ENCODE data around the gene HESX1.

Gene HESX1

DNA sequence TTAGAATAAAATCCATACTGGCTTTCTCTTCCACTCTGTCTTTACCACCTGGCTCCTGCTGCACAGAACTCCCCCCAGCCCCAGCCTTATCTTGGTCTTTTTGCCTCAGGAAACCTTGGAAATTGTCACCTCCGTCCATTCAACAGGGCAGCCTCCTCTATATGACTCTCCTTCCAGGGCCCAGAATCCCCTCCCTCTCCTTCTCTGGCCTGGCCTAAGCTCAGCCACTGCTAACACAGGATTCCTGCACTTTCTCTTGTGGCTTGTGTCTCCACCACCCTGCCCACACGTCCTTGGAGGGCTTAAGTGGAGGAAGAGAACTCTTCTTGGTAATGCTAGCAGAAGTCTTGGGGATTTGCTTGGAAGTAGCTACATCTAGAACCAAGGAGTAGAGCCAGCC is 33.1 kb downstream of the HESX1 start:
- no peak for DNase-seq

DNA sequence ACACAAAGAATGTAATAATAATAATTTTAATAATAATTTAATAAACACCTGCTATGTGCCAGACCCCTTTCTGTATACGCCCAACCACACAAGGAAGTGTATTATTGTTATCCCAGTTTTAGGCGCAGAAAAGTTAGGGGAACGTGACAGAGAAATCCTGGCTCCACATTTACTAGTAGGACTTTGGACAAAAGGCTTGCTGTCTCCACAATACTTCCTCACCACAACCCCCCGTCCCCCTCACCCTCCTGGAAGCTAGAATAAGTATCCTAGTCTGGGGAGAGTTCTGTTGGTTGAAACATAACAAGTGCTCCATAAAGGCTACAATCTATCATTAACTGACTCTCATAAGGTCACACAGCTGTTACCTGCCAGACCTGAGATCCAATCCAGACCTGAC is 34.1 kb downstream of the HESX1 start:
- no peak for DNase-seq

DNA sequence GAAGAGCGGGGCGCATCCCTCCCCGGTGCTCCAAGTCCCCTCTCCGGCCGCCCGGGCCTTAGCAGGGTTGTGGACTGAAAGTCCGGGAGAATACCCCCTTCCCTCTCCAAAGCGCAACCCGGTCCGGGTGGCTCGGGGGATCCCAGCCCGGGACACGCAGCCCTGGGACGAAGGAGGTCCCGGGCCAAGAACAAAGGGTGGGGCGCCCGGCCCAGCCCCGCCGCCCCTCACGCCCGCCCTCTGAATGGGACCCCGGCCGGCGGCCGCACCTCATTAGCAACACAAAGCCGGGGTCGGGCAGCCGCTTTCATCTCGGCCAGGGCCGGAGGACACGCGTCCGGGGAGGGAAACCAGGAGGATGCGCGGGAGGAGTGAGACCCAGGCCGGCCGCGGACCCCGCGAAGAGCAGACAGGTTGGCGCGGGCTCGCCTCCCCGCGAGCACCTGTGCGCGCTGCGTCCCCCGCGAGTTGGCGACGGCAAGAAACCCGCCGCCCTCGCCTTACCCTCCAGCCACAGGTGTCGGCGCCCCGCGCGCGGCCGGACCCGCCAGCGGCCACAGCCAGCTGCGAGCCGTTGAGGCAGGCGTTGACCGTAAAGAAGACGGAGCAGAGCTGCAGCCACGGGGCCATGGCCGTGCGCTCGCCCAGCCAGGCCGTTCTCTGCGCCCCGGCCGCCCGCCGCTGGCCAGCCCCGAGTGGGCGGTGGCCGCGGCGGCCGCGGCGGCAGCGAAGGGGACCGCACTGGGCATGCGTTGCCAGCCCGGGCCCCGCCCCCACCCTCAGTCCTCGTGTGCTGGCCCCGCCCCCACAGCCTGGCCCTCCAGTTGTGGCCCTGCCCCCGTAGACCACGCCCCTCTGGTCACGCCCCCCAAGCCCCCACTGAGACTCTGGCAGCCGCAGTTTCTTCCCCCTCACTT is 34.9 kb downstream of the HESX1 start, which contains the start of gene IL17RD:
Gene IL17RD (minus strand): TSS at position 697 of the 917 bp plus-strand sequence. CDS start 67 bp downstream, at position 630.
- peak; percentile 91 for DNase-seq

DNA sequence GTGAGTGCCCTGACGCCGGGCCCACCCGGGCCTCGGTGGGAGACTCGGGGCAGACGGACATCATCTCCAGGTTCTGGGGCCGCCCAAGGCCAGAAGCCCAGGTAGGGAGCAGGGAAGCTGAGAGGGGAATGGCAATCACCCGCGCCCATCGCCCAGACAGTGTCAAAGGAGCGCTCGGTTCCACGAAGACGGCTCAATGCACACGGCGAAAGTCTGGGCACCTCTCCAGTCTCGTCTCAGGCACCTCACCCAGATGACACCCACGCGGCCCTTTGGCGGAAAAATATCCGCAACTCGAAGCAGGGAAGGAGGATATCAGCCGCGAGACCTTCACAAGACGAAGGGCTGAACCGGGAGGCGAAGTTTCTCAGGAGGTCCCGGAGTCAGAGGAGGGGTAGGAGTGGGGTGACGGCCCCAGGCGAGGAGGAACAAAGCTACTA is 35.5 kb downstream of the HESX1 start:
- DNase-seq, result peak; percentile 48

DNA sequence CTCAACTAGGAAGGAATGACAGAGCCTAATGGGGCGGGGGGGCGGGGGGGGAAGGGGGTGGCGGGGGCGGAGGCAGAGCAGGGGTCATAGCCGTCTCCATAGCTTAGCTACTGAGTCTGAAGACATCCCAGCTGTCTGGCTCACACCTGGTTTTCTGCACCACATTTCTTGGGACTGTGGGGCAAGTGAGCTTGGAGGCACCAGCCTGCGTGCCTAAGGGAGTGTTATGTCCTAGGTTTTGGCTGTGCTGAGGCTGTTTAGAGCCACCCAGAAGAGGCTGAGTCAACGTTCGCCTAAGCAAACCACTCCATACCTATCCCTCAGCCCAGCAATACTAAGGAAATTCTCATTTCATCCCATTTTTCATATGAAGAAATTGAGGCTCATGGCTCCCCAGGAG is 36.0 kb downstream of the HESX1 start:
- DNase-seq, result no peak

DNA sequence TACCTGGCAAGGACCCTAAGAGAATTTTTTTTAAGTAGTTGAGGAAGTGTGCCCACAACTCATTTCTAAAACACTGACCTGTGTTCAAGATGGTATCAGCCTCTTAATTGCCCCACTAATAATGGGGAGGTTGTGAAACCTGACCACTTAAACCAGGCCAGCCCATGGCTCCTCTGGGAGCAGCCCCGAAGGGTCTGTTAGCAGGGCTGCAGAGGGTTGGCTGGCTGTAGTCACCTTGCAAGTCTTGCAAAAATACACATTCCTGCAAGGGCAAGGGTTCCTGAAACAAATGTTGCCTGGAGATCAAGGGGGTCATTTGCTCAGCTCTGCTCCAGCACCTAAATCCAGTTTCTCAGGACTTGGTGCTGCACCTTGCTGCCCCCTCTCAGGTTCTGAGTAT is 37.9 kb downstream of the HESX1 start:
- DNase-seq, result no peak

DNA sequence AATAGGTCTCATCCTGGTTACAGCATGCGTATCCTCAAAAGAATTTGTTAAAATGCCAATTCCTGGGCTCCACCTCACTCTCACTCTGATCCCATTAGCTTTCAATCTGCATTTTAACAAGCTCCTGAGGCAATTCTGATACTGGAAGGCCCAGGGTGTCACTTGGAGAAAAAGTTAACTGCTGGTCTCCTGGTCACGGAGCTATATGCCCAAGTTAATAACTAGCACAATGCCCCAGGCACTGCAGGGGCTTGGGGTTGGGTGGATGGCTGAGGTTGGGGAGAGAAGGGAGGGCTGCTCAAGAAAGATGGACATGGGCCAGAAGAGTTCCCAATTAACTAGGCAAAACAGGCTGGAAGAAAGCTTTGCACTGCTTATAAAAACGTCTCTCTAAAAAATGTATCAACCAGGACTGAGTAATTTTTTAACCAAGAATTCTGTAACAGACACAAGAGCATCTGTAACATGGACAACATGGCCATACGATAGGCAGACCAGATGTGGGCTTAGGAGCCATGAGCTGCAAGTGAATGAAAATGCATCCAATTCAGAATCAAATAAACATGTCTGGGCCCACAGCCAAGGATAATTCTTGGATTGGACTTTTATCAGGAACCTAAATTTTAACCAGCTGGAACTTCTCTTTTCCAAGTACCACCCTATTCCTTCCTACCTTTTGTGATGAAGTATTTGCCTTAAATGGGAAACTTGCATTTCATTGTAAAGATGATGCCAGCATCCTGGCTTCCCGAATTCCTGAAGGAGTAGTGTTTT is 38.8 kb downstream of the HESX1 start:
- DNase-seq, result no peak

DNA sequence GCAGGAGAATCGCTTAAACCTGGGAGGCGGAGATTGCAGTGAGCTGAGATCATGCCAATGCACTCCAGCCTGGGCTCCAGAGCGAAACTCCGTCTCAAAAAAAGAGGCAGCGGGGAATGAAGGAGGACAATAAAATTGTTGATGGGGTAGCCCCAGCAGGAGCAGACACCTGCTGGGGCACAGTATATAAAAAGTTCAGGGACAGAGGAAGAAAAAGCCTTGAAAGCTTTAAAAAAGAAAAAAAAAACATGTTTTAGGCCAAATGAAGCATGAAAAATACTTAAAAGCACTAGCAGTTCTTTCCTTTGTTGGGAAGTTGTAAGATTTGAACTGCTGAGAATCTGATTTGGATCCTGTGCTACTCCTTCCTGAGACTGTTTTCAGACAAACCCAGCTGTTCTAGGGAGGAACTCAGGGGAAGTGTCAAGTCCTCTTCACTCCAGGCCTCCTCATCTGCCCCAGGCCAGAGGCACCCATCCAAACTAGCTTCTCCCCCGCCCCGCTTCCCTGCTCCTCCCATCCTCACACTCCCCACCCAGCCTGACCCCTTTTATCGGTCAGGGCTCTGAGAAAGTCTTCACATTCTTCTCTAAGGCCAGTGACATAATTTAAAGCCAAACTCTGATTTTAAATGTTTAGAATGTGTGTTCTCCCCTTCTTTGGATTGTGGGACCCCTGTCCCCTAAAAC is 39.6 kb downstream of the HESX1 start:
- DNase-seq, result no peak

DNA sequence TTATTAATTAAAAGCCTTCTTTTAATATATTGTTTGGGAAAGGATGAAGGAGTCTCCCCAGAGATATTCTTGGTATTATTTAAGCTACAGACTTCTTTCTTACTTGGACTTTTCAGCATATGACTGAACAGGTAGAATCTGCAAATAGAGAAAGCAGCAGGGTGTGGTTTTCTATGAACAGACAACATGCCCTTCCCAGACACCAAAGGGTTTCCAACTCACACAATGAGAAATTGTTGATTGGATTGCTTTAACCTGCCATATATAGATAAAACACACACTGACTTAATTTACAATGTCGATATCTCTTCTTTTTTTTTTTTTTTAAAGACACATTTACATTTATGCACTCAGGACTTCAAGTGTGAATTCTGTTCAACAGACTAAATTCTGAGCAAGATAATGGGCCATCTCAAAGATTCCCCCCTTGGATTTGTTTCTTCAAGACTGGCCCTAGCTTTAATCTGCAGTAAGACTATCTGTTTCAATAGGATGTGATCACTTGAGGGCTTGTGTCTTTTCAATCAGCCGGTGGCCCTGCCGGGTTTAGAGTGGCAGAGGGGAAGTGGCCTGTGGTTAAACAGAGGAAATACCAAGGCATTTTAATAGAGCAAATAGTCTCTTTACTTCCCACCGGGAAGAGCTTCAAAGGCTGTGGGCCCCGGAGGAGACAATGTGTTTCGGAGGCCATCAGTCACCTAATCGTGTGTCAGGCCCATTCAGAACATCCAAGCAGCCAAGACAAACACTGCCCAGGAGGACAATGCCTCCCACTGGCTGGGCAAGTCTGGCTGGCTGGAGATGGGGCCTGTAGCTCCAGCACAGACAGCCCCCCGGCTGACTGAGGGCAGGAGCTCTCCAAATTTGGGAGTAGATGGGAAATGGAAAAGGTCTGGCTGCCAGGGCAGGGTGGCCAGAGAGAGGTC is 40.7 kb downstream of the HESX1 start:
- peak; percentile 50 for DNase-seq

DNA sequence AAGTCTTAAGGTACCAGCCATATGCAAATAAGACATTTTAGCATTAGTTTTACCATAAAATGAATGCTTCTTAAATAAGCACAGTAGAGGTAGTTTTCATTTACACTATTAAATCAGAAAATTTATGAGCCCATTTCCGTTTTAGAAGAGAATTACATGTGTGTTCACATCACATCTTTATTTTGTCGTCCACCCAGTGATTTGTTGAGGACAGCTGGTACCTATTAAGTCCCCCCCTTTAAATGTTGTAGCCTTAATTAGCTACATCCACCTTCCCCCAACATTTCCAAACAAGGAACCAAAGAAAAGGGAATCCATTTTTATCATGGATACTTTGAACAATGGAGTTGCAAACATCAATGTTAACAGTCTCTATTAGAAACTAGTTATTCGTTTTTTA is 41.5 kb downstream of the HESX1 start:
- no peak for DNase-seq

DNA sequence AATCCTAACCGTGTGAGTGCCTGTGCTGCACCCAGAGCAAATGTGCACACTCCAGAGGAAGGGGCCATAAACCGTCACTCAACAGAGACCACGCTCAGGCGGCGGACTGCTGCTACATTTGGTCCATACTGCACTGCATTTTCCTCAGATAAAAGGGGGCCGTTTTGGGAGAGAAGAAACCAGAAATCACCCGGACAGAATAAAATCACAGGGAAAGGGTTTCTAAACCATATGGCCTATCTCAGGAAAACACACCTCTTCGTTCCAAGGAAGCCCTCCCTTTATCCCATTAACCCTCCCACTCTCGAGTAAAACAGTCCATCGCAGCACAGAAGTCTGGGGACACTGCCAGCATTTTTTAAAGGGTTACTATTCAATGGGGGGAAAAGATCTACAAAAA is 42.2 kb downstream of the HESX1 start:
- no peak for DNase-seq

DNA sequence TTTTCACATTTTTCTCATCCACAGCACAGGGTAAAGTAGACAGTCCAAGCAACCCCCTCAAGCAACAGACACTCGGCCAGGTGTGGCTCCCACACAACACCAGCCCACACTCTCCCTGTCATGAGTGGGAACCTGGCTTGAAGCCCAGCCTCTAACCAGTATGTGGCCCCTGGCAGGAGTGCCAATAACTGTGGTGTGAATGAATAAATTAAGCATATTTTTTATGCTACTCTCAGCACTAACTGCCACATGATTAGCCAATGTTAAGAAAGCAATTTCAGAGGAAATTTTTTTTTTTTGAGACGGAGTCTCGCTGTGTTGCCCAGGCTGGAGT is 44.5 kb downstream of the HESX1 start:
- DNase-seq, result no peak

DNA sequence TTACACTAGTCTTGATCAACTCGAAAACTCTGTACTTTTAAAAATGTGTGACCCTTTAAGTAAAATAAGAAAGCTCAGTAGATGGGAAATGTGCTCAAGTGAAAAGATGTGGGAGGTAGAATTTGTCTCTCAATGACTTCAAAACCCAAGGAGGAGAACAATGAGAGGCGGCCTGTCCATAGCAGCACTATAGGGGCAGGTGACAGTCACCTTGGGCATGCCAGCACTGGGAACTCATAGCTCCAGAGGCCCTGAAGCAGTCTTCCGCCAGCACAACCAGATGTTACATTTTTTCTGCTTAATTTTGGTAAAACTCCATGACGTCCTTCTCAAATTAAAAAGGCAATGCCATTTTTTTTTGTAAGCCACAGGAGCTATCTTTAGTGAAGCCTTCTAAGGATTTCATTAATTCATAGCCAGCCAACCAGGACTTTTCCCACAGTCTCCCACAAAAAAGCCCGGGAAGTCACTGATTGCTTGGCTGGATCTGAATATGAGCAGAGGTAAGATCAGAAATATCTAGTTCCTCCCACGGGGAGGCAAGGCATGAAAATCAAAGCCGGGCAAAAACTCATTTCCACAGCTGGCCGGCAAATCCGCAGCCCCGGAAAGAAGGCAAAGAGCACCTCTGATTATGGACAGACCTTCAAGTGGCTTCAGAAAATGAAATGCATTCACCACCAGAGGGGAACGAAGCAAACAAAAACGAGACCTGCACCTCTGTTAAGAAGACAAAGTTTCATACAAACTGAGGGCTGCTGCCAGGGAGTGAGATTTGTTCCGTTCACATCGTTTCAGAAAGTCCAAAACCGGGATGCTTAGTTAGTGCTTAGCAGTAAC is 45.1 kb downstream of the HESX1 start:
- DNase-seq, result no peak

DNA sequence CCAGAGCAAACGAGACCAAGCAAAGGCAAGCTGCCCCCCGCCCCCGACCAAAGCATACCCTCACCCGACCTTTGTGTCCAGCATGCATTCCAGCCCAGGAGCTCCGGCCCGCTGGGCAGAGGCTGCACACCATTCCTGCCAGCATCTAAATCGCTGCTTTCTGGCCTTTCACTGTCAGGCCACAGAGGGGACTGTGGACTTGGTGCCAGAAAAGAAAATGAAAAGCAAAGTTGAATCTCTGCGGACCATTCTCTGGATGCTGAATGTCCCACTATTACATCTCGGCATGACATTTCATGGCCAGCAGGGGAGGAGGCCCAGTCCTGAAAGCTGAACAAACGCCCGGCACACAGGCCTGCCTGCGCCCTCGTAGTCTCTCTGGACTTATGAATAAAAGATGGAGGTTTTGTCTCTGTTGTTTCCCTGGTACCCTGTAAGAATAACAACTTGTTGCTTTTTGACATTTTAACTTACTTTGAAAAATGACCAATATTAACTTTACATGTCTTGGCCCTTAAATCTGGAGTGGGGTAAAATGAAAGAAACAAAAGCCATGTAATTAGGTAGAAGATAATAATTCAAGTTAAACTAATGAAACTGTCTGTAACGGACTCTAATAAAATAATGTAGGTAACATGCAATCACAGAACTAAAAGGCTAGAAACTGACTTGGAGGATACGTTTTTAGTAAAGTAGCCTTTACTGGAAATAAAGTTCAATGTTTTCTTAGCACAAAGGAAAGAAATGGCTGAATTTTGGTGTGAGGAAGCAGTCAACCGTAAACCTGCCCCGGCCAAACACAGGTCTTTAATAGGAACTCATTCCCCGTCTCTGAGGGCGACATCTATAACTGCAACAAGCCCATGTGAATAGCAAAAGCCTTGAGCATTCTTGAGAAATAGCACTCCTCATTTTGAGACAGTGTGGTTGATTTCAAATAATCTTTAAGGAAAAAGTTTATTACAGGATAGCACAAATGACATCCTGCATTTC is 47.3 kb downstream of the HESX1 start:
- DNase-seq, result no peak

DNA sequence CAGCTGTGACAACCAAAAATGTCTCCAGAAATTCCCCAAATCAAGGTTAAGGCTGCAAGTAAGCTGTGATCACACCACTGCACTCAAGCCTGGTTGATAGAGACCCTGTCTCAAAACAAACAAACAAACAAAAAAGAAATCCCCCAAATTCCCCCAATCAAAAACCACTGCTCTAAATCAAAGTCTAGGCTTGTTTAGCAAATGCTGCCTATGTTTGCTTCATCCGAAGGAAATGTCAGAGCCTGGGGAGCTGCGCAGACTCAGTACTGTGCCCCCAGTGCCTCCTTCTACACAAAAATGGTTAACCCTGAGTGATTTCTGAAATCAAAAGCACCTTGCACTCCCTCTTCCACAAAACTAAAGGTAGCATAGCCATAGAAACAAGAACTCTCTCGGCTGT is 48.0 kb downstream of the HESX1 start:
- no peak for DNase-seq

DNA sequence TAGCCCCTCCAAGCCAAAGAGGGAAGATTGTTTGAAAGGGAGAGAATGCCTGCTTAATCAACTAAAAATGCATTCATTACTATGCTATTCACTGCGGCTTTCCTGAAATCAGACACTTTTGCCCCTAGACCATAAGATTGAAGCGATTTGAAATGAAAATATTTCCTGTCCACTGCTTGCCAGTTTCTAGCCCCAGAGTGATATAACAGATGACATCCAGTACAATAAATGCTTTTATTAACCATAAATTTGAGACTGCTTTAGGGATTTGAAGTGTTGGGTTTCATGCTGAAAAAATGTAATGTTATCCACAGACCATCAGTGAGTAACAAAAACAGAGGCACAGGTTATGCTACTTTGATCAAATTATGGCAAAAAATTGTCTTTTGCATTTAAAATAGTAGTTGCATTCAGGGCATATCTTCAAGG is 48.7 kb downstream of the HESX1 start:
- no peak for DNase-seq

DNA sequence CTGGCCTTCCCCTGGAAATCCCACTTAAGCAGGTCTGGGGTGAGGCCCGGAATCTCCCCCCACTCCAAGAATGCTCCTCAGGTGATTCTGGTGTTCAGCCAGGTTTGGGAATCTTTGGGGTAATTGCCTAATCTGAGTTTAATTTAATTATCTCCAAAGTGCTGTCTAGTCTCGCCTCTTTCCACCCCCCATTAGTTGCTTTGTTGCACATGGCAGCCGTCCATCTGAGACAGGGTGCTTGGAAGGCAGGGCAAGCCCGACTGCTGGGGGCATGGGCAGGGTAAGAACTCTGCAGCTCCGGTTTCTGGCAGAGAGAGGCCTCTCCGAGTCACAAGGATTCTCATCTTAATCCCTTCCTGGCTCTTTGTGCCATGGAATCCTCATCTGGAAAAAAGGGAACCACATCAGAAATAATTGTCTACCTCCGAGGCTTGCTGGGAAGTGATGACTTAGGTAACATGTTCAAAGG is 49.6 kb downstream of the HESX1 start:
- DNase-seq, result no peak
